VCaP (cell line): ENCODE measurements around the gene ZDHHC11B.
"Not testable (repeated sequence)": the region's sequence is repeated elsewhere in the genome, so short reads cannot be mapped to it uniquely, and the experiment has no call there.

ENCODE experiments used
- H3K27ac ChIP-seq: fragments of 450-650 bp; 2 replicates; pipeline ENCODE4 v1.5.1; 2017
- CTCF ChIP-seq: fragments of 450-650 bp; conservative IDR thresholded peaks from 2 replicates; pipeline ENCODE4 v1.5.1; 2017; ENCODE audit warnings: mild to moderate bottlenecking, moderate library complexity

ZDHHC11B gene

GRCh38 chr5:777756-778161 lies 6.8 kb downstream of the ZDHHC11B start:
- H3K27ac ChIP-seq: no peak overlapping the region
- TF ChIP-seq CTCF: no peak

- no peak for TF ChIP-seq CTCF
- no peak overlapping the region for H3K27ac ChIP-seq
Observed at GRCh38 chr5:776862-777711, 7.4 kb downstream of the ZDHHC11B start.

GRCh38 chr5:775961-776861 lies 8.3 kb downstream of the ZDHHC11B start:
- TF ChIP-seq CTCF: no peak
- H3K27ac ChIP-seq: no peak overlapping the region

- not testable (repeated sequence) for H3K27ac ChIP-seq
Observed at GRCh38 chr5:775595-775960, 9.0 kb downstream of the ZDHHC11B start.

GRCh38 chr5:774854-775505 lies 9.5 kb downstream of the ZDHHC11B start:
- H3K27ac ChIP-seq: not testable (repeated sequence)

- H3K27ac ChIP-seq: not testable (repeated sequence)
Observed at GRCh38 chr5:774304-774703, 10.2 kb downstream of the ZDHHC11B start.

GRCh38 chr5:773517-774264 lies 10.8 kb downstream of the ZDHHC11B start:
- no peak for TF ChIP-seq CTCF
- H3K27ac ChIP-seq: no peak overlapping the region

- not testable (repeated sequence) for H3K27ac ChIP-seq
Observed at GRCh38 chr5:772931-773330, 11.6 kb downstream of the ZDHHC11B start.

- H3K27ac ChIP-seq: not testable (repeated sequence)
Observed at GRCh38 chr5:772547-772890, 12.0 kb downstream of the ZDHHC11B start.

GRCh38 chr5:771841-772546 lies 12.5 kb downstream of the ZDHHC11B start:
- not testable (repeated sequence) for H3K27ac ChIP-seq

GRCh38 chr5:771087-771781 lies 13.3 kb downstream of the ZDHHC11B start:
- H3K27ac ChIP-seq: not testable (repeated sequence)

GRCh38 chr5:770585-770984 lies 13.9 kb downstream of the ZDHHC11B start:
- not testable (repeated sequence) for H3K27ac ChIP-seq

GRCh38 chr5:769485-770145 lies 14.9 kb downstream of the ZDHHC11B start:
- H3K27ac ChIP-seq: not testable (repeated sequence)
